ENCODE data around the gene WWOX.

The WWOX gene

DNA sequence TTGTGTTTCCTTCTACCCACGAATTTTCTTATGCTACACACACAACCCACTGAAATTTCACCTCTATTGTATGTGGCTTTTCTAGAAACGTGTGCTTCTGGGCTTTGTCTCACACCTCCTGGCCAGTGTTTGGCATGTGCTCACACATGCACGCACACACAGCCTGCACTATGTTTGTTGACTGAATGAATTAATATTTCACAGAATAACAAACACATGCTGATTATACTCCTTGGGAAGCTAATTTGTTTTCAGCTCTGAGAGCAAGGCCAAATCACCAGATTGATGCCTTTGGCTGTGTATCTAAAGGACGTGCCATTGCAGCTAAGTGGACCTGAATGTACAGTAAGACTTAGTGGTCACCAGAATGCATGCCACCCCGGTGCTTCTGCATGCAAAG, 210.7 kb downstream of the WWOX start:
- H3K36me3 Mint-ChIP-seq: peaks cover 5% of the 10 kb centered on the region
- no peak overlapping the region for H3K27ac Mint-ChIP-seq
- no peak overlapping the region for H3K4me3 Mint-ChIP-seq
- H3K27me3 Mint-ChIP-seq: no peaks in the 10 kb centered on the region
- peaks cover 15% of the 10 kb centered on the region for H3K4me1 Mint-ChIP-seq (ENCODE audit: low read depth)
- no peaks in the 10 kb centered on the region for H3K9me3 Mint-ChIP-seq (ENCODE audit: low read depth)

DNA sequence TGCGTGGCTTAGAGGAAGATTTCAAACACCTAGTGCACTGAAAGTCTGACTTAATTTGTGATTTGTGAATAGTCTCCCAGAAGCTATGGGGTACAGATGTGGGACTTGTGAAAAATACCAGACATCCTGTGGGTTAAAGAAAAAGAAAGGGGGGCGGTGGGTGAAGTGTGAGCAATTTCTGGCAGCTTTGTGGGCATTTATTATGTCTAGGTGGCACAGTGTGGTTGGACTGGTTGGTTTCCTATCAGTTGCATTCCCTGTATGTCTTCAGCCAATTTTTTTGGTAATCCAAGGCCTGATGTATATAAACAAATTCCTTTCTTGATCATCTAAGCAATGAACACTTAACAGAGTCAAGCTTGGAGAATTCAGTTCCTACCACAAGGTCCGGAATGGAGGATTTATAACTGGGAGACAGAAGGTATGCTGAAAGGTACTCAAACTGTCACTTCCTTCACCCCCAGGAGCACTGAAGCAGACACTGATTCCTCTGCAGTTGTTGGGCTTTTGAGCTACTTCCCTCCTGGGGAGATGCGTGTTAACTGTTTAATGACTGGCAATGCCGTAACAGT, 211.6 kb downstream of the WWOX start:
- Mint-ChIP-seq H3K9me3 (ENCODE audit: low read depth) (no peaks in the 10 kb centered on the region), H3K27ac (no peak overlapping the region), H3K27me3 (no peaks in the 10 kb centered on the region), H3K36me3 (peaks cover 5% of the 10 kb centered on the region), H3K4me3 (no peak overlapping the region), H3K4me1 (ENCODE audit: low read depth) (peaks cover 15% of the 10 kb centered on the region)

DNA sequence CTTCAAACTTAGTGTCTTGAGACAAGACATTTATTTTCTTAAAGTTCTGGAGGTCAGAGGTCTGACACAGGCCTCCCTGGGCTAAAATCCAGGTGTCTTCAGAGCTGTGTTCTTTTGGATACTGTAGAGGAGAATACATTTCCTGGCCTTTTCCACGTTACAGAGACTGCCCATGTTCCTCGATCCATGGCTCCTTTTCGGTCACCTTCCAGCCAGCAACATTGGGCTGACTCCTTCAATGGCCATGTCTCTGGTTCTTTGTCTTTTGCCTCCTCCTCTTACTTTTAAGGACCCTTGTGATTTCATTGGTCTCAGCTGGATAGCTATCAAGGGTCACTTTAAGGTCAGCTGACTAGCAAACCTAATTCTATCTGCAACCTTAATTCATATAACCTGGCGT, 212.4 kb downstream of the WWOX start:
- H3K27ac Mint-ChIP-seq: no peak overlapping the region
- no peak overlapping the region for H3K4me3 Mint-ChIP-seq
- no peaks in the 10 kb centered on the region for H3K9me3 Mint-ChIP-seq (ENCODE audit: low read depth)
- H3K4me1 Mint-ChIP-seq (ENCODE audit: low read depth): peaks cover 15% of the 10 kb centered on the region
- H3K27me3 Mint-ChIP-seq: no peaks in the 10 kb centered on the region
- peaks cover 9% of the 10 kb centered on the region for H3K36me3 Mint-ChIP-seq

DNA sequence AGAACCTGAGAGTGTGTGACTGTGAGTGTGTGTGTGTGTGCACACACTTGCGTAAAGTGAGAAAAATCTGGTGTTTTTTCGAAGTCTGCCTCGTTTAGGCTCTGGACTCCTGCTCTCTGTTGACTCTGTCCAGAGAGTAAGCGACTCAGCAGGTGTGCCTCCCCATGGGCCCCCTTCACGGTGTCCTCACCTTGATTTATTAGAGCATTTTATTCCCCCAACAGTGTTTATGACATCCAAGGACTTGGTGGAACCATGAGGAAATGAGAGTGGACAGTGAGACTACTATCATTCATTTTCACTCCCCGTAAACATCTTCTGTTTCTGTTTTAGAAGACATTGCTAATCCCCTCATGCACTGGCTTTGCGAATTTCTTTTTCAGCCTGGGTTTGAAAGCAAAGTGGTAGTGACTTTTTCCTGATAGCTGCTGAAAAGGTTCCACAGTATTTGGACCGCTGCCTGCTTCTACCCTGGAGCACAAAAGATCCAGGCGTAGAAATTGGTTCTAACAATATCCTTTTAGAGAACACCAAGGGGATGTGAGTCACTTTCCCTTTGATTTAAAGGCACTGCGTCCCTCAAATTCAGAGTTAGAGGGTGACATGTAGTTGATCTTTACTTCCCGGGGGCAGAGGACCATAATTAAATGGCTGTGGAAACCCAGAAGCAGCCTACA, 218.2 kb downstream of the WWOX start:
- Mint-ChIP-seq H3K27ac (no peak overlapping the region), H3K4me1 (ENCODE audit: low read depth) (no peaks in the 10 kb centered on the region), H3K9me3 (ENCODE audit: low read depth) (no peaks in the 10 kb centered on the region), H3K27me3 (no peaks in the 10 kb centered on the region), H3K36me3 (peaks cover 13% of the 10 kb centered on the region), H3K4me3 (no peak overlapping the region)

DNA sequence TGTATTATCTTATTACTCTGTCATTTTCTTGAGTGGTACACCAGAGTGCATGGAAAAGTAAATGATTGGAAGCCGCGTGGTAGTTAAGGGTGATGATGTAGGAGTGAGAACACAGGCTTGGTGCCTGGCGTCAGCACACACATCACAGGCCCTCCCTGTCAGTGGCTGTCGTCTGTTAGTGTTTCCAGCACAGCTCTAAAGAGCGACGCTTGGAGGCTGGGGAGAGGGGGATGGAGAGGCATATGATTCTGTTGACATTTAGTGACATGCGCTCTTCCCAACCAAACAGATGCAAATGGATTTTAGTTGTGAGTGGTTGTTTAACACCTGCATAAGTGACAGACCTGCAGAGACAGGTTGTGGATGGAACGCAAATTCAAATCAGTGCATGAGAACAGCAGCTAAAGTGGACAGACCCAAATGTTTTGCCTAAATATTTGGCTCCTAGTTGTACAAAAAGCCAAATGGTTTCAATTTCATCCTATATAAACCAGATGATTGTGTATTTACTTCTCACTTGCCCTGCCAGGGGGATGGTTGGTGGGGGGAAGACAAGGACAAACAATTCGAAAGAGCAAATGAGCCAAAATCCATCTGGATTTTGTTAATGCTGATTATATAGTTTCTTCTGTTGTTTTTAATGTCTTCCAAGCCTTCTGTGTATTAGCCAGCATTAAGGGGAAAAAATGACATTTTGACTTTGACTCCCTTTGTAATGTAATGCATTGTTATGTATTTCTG, 222.3 kb downstream of the WWOX start:
- Mint-ChIP-seq H3K4me3 (no peak overlapping the region), H3K36me3 (peaks cover 6% of the 10 kb centered on the region), H3K27ac (no peak overlapping the region), H3K4me1 (ENCODE audit: low read depth) (no peaks in the 10 kb centered on the region), H3K9me3 (ENCODE audit: low read depth) (no peaks in the 10 kb centered on the region), H3K27me3 (no peaks in the 10 kb centered on the region)

DNA sequence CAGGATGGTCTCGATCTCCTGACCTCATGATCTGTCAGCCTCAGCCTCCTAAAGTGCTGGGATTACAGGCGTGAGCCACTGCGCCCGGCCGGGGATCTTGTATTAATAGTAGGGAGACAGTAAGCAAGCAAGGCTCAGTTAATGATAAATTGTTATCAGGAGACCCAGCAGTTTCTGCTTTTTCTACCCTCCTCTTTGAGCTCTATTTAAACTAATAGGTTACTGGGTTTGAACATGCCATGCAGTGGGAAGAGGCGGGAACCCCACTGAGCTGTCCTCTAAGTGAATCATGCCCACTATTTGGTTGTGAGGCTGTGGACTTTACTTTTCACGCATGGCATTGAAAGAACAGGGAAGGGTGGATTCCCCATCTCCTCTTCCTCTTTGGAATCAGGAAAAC, 223.9 kb downstream of the WWOX start:
- Mint-ChIP-seq H3K4me3 (no peak overlapping the region), H3K36me3 (peaks cover 6% of the 10 kb centered on the region), H3K9me3 (ENCODE audit: low read depth) (no peaks in the 10 kb centered on the region), H3K27me3 (no peaks in the 10 kb centered on the region), H3K4me1 (ENCODE audit: low read depth) (no peaks in the 10 kb centered on the region), H3K27ac (no peak overlapping the region)

DNA sequence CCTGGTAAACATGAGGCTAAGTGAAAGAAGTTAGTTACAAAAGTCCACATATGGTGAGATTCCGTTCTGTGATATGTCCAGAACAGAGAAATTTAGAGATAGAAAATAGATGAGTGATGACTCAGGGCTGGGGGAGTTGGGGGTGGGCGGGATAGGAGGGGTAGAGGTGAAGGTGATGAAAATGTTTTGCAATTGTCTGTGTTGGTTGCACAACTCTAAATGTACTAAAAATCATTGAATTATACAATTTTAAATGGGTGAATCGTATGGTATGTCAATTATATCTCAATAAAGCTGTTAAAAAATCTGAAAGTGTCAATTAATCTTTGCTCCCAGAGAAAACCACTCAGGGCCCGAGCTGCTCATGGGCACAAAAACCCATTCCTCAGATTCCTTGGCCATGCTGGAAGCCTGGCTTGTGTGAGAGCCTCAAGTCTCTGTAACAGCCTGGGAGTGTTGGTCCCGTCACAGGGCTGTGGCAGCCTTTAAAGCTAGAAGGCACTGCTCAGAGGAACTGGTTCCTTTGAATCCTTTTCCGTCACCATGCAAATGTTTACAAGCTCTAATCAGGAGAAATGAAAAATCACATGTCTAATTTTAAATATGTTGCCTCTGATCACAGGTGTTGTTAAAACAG, 225.3 kb downstream of the WWOX start:
- H3K9me3 Mint-ChIP-seq (ENCODE audit: low read depth): no peaks in the 10 kb centered on the region
- no peak overlapping the region for H3K27ac Mint-ChIP-seq
- H3K4me3 Mint-ChIP-seq: no peak overlapping the region
- H3K36me3 Mint-ChIP-seq: peaks cover 6% of the 10 kb centered on the region
- no peaks in the 10 kb centered on the region for H3K27me3 Mint-ChIP-seq
- H3K4me1 Mint-ChIP-seq (ENCODE audit: low read depth): no peaks in the 10 kb centered on the region

DNA sequence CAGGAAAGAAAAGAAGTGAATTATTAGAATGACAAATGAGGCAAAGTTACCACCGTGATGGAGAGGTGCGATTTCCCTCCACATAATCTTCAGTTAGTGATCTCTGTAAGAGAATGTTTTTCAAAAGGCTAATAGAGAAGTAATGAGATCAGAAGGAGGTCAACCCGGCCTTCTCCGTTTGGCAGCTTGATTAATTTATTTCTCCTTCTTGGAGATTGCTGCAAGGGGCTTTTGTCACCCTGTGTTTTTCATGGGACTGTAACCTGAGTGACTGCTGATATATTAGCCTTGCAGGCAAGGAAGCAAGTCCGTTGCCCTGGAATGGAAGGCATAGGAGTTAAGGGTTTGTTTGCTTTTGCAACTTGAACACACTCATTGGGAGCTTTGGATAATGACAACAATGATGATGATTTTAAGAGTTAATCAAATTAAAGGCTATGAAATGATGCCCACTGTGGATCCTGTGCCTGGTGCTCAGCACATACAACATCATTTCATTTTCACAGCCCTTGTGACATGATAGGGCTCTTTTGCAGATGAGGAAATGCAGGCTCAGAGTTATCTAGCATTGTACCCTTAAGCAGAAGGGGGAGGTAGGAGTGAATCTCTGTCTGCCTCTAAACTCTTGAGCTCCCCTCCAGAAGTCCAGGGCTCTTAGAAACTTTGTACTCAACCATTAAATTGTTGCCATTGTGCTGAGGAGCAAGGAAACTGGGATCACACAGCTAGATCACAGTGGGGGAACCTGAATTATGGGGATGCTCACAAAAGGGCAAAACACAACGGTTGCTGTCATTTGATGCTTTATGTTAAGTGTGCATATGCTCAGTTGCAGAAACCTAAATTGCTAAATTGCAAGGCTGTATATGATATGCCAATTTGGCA, 226.3 kb downstream of the WWOX start:
- H3K27ac Mint-ChIP-seq: no peak overlapping the region
- no peaks in the 10 kb centered on the region for H3K27me3 Mint-ChIP-seq
- peaks cover 4% of the 10 kb centered on the region for H3K36me3 Mint-ChIP-seq
- H3K4me1 Mint-ChIP-seq (ENCODE audit: low read depth): no peaks in the 10 kb centered on the region
- no peaks in the 10 kb centered on the region for H3K9me3 Mint-ChIP-seq (ENCODE audit: low read depth)
- H3K4me3 Mint-ChIP-seq: no peak overlapping the region

DNA sequence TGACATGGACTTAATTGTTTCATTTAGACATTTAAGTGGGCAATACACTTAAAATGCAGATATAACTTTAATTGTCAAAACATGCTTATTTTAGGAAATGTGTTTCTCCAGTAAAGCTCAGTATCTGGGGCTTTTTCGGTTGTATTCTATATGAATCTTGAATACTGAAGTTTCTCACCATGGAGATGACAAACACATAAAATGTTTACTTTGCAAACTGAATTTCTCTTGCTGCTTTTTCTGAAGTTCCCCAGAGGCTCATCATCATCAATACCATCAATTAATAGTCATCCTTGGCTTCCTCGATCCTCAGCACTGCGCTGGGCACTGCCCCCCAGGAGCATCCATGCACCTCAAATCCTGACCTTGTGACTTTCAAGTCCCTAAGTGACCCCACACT, 227.3 kb downstream of the WWOX start:
- H3K27ac Mint-ChIP-seq: no peak overlapping the region
- no peaks in the 10 kb centered on the region for H3K27me3 Mint-ChIP-seq
- H3K9me3 Mint-ChIP-seq (ENCODE audit: low read depth): no peaks in the 10 kb centered on the region
- H3K4me3 Mint-ChIP-seq: no peak overlapping the region
- H3K4me1 Mint-ChIP-seq (ENCODE audit: low read depth): no peaks in the 10 kb centered on the region
- H3K36me3 Mint-ChIP-seq: peaks cover 4% of the 10 kb centered on the region

DNA sequence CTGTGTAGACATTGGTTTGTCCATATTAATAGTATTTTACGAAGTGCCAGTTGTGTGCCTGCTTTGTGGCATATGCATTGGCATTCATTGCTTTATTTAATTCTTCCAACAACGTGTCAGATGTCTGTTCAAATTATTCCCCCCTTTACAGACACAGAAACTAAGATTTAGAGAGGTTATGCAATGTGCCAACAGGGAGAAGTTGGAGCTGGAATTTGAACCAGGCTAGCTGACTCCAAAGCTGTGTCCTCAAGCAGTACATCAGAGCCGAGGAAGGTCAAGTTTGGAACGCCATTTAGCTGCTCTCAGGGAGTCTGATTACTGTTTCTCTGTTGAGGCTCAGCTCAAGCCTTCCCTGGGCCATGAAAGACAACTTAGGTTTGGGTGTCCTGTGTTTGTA, 232.3 kb downstream of the WWOX start:
- H3K27me3 Mint-ChIP-seq: no peaks in the 10 kb centered on the region
- H3K36me3 Mint-ChIP-seq: peaks cover 4% of the 10 kb centered on the region
- H3K4me3 Mint-ChIP-seq: no peak overlapping the region
- no peaks in the 10 kb centered on the region for H3K4me1 Mint-ChIP-seq (ENCODE audit: low read depth)
- H3K9me3 Mint-ChIP-seq (ENCODE audit: low read depth): no peaks in the 10 kb centered on the region
- no peak overlapping the region for H3K27ac Mint-ChIP-seq

DNA sequence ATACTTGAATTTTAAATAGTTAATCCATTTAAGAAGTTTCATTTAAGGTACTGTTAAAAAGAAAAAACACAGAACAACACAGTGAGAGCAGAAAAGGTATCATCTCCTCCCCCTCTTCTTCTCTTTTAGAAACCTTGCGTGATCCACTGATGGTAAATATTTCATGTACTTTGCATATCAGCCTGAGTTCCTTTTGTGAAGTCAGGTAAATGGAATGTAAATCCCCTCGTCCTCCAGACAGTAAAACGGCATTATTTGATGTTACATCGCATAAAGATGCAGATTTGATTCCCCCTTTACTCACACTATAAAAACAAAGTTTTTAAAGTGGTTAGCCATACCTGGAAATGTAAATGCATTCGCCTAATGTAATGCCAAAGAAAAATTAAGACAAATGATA, 234.4 kb downstream of the WWOX start:
- H3K4me1 Mint-ChIP-seq (ENCODE audit: low read depth): no peaks in the 10 kb centered on the region
- H3K27ac Mint-ChIP-seq: no peak overlapping the region
- no peaks in the 10 kb centered on the region for H3K27me3 Mint-ChIP-seq
- H3K36me3 Mint-ChIP-seq: no peaks in the 10 kb centered on the region
- no peak overlapping the region for H3K4me3 Mint-ChIP-seq
- H3K9me3 Mint-ChIP-seq (ENCODE audit: low read depth): no peaks in the 10 kb centered on the region

DNA sequence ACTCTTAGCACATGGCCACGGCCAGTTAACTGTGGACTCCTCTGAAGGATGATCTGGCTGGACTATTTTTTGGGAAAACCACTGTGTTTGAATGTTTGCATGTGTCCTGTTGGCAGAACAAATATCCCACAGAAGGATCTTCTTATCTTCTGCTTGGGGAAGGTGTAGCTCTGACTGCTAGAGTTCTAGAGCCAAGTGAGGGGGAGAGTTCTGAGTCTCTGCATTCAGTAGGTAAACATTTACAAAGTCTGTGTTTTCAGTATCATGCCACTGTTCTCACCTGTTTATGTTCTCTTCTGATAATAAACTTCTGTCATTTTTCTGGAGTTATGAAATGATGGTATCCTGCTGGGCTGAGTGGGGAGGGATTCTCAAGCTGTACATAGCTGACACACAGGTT, 241.1 kb downstream of the WWOX start:
- no peak overlapping the region for H3K4me3 Mint-ChIP-seq
- H3K36me3 Mint-ChIP-seq: peaks cover 15% of the 10 kb centered on the region
- no peaks in the 10 kb centered on the region for H3K27me3 Mint-ChIP-seq
- no peak overlapping the region for H3K27ac Mint-ChIP-seq
- H3K9me3 Mint-ChIP-seq (ENCODE audit: low read depth): peaks cover 9% of the 10 kb centered on the region
- no peaks in the 10 kb centered on the region for H3K4me1 Mint-ChIP-seq (ENCODE audit: low read depth)

DNA sequence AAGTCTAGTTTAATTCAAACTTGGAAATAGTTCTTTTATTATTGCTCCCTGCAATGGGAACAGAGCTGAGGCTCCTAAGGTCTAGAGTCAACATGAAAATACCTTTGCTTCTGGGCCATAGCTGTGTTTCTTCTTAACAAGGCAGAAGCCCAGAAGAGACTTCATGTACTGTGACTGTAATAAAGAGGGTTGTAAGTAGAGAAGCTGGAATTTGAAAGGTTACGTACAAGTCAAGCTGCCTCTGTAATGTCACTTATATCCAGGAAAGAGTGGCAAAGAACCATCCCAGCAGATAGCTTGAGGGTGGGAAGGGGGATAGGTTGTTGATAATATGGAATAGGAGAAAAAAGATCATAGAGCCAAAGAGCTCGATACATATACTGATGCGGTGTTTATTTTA, 248.6 kb downstream of the WWOX start:
- H3K4me1 Mint-ChIP-seq (ENCODE audit: low read depth): no peaks in the 10 kb centered on the region
- H3K27me3 Mint-ChIP-seq: no peaks in the 10 kb centered on the region
- H3K36me3 Mint-ChIP-seq: peaks cover 15% of the 10 kb centered on the region
- H3K27ac Mint-ChIP-seq: no peak overlapping the region
- no peaks in the 10 kb centered on the region for H3K9me3 Mint-ChIP-seq (ENCODE audit: low read depth)
- no peak overlapping the region for H3K4me3 Mint-ChIP-seq

DNA sequence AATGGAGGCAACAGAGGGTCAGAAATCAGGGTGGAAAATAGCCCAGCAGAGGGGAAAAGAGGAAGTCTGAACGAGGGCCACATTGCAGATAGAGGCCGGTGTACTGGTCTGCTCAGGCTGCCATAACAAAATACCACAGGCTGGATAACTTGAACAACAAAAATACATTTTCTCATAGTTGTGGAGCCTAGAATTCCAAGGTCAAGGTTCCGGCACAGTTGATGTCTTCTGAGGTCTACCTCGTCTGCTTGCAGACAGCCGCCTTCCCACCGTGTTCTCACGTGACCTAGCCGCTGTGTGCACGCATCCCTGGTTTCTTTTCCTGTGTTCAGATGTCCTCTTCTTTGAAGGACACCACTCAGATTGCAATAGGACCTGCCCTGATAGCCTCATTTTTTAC, 249.4 kb downstream of the WWOX start:
- no peaks in the 10 kb centered on the region for H3K9me3 Mint-ChIP-seq (ENCODE audit: low read depth)
- peaks cover 15% of the 10 kb centered on the region for H3K36me3 Mint-ChIP-seq
- no peak overlapping the region for H3K4me3 Mint-ChIP-seq
- no peaks in the 10 kb centered on the region for H3K27me3 Mint-ChIP-seq
- H3K27ac Mint-ChIP-seq: no peak overlapping the region
- no peaks in the 10 kb centered on the region for H3K4me1 Mint-ChIP-seq (ENCODE audit: low read depth)

Measured in activated naive CD8-positive, alpha-beta T cell (primary cell).